HL-60 (cell line): ENCODE data around the gene C14orf132.

Experiments used
- DNase-seq, 2 experiments: peaks; one replicate each; pipeline ENCODE4 v3.0.0-alpha.2; 2010 to 2020; ENCODE audit warnings: low read depth in 1 of 2, low spot score in 1 of 2
- H3K27ac ChIP-seq: fragments of 250-450 bp; sonication (Bioruptor Pico); replicated peaks from 2 replicates; pipeline ENCODE4 v1.5.1; 2020; ENCODE audit warnings: mild to moderate bottlenecking, moderate library complexity
- H3K27me3 ChIP-seq: fragments of 250-450 bp; sonication (Bioruptor Pico); 2 replicates; pipeline ENCODE4 v1.5.1; 2021; ENCODE audit warnings: mild to moderate bottlenecking, moderate library complexity; ENCODE audit not compliant: insufficient read depth, poor library complexity, severe bottlenecking
- H3K4me3 ChIP-seq: replicated peaks from 2 replicates; pipeline ENCODE4 v1.5.1; 2011; ENCODE audit warnings: mild to moderate bottlenecking, control low read depth, low read length; ENCODE audit not compliant: insufficient read depth
- CTCF ChIP-seq: IDR thresholded peaks from one replicate; pipeline ENCODE4 v1.5.1; 2011; ENCODE audit warnings: low read length, control low read depth, inconsistent platforms; ENCODE audit not compliant: insufficient read depth
- GABPA ChIP-seq: IDR thresholded peaks from 2 replicates; pipeline ENCODE4 v1.6.1; 2012; ENCODE audit warnings: low read depth
- POLR2AphosphoS5 ChIP-seq: IDR thresholded peaks from 2 replicates; pipeline ENCODE4 v1.6.1; 2012; ENCODE audit warnings: low read depth
- REST ChIP-seq: IDR thresholded peaks from 2 replicates; pipeline ENCODE4 v1.6.1; 2012; ENCODE audit warnings: low read depth; ENCODE audit not compliant: insufficient replicate concordance
- SPI1 ChIP-seq: IDR thresholded peaks from 2 replicates; pipeline ENCODE4 v1.6.1; 2012; ENCODE audit warnings: low read depth, mild to moderate bottlenecking, borderline replicate concordance

Gene C14orf132

GRCh38 chr14:96108911-96109310 is 69.7 kb downstream of the C14orf132 start:
- Histone ChIP-seq H3K27ac (no peak overlapping the region), H3K27me3 (no peaks in the 10 kb centered on the region), H3K4me3 (no peak overlapping the region)
- TF ChIP-seq REST (no peak), SPI1 (no peak), POLR2AphosphoS5 (no peak), CTCF (no peak), GABPA (no peak)
- no peak for DNase-seq

DNA sequence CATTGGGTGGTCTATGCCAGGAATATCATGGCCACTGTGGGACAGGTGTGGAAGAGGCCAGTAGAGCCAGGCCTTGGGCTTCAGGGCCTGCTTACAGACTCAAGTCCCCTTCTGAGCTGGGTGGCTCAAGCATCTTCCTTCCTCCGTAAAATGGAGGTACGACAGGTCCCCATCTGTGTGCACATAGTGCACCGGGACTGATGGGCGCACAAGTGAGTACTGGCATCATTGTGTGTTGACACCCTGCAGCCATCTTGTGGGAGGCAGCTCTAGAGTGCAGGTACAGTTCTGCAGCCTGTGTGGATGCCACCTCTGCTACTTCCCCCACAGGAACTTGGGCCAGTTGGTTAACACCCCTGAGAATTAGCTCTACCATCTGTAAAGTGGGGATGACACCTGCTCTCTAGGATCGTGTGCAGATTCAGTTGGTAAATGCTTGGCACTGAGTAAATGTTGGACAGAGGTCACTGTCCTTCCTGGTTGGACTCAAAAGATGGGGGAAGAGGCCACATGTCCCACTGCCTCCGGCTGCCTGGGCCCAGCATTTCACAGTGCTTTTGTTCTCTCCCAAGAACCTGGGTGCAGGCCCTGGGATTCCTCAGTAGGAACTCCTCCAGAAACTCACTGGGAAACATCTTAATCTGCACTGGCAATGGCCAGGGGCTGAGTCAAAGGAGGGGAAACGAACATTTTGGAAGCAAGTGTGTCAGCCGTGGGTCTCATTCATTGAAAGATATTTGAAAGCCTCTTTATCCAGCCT is 70.6 kb downstream of the C14orf132 start:
- no peak overlapping the region for H3K4me3 ChIP-seq
- H3K27ac ChIP-seq, result no peak overlapping the region
- no peak for DNase-seq
- TF ChIP-seq REST (no peak), SPI1 (no peak), CTCF (no peak), POLR2AphosphoS5 (no peak), GABPA (no peak)
- H3K27me3 ChIP-seq, result no peaks in the 10 kb centered on the region

- DNase-seq, result no peak
- TF ChIP-seq REST (no peak), SPI1 (no peak), CTCF (no peak), GABPA (no peak), POLR2AphosphoS5 (no peak)
- no peak overlapping the region for H3K27ac ChIP-seq
- no peaks in the 10 kb centered on the region for H3K27me3 ChIP-seq
- no peak overlapping the region for H3K4me3 ChIP-seq
These were observed 72.9 kb downstream of the C14orf132 start for GRCh38 chr14:96112032-96112431.
